Measurements from ENCODE around the gene AHRR. TPM values are rescaled to one million over a fixed set of nuclear protein-coding genes. Genes with fewer than 3 reads are reported as not detected.
A peak's percentile ranks its signal among the peaks of the same experiment; 100 is the strongest.

AHRR gene
- total RNA-seq, 2 experiments from 2014 or later = 35.7 to 41.6 TPM

GRCh38 chr5:451587-452458 is 130.3 kb downstream of the AHRR start:
- DNase-seq (no peak), ATAC-seq (ENCODE audit: low read depth) (no peak)
- Mint-ChIP-seq H3K9me3 (peaks cover 13% of the 10 kb centered on the region), H3K4me1 (peaks cover 35% of the 10 kb centered on the region), H3K4me3 (no peak overlapping the region), H3K36me3 (peaks cover 65% of the 10 kb centered on the region), H3K27ac (no peak overlapping the region), H3K27me3 (no peaks in the 10 kb centered on the region)
- POLR2A ChIA-PET = interaction anchor here (0.6 kb wide), 1 partner anchor 99 kb away, joined by 3 read pairs; no protein-coding TSS in a partner anchor

GRCh38 chr5:452978-453710 is 131.6 kb downstream of the AHRR start:
- H3K4me1 Mint-ChIP-seq = peaks cover 35% of the 10 kb centered on the region
- POLR2A ChIA-PET = no interaction called here
- H3K27me3 Mint-ChIP-seq = no peaks in the 10 kb centered on the region
- ATAC-seq (ENCODE audit: low read depth) (peak; percentile 17), DNase-seq (peak; percentile 34)
- H3K4me3 Mint-ChIP-seq = peak overlapping the region; percentile 26
- H3K9me3 Mint-ChIP-seq = peaks cover 13% of the 10 kb centered on the region
- peaks cover 67% of the 10 kb centered on the region for H3K36me3 Mint-ChIP-seq
- H3K27ac Mint-ChIP-seq = peak overlapping the region; percentile 60

GRCh38 chr5:453725-454481 is 132.4 kb downstream of the AHRR start:
- Mint-ChIP-seq H3K4me1 (peaks cover 41% of the 10 kb centered on the region), H3K27me3 (no peaks in the 10 kb centered on the region), H3K36me3 (peaks cover 67% of the 10 kb centered on the region), H3K4me3 (peak overlapping the region; percentile 23), H3K9me3 (peaks cover 13% of the 10 kb centered on the region), H3K27ac (peak overlapping the region; percentile 60)
- DNase-seq (peak; percentile 45), ATAC-seq (ENCODE audit: low read depth) (peak; percentile 68)
- POLR2A ChIA-PET = no interaction called here

- peaks cover 46% of the 10 kb centered on the region for H3K4me1 Mint-ChIP-seq
- peak; percentile 17 for DNase-seq
- ATAC-seq (ENCODE audit: low read depth) = no peak
- H3K36me3 Mint-ChIP-seq = peaks cover 63% of the 10 kb centered on the region
- POLR2A ChIA-PET = no interaction called here
- H3K27ac Mint-ChIP-seq = no peak overlapping the region
- H3K27me3 Mint-ChIP-seq = no peaks in the 10 kb centered on the region
- no peak overlapping the region for H3K4me3 Mint-ChIP-seq
- peaks cover 13% of the 10 kb centered on the region for H3K9me3 Mint-ChIP-seq
Observed at GRCh38 chr5:454936-455335, 133.4 kb downstream of the AHRR start.

- Mint-ChIP-seq H3K4me1 (peaks cover 43% of the 10 kb centered on the region), H3K4me3 (no peak overlapping the region), H3K36me3 (peaks cover 63% of the 10 kb centered on the region), H3K9me3 (peaks cover 9% of the 10 kb centered on the region), H3K27ac (no peak overlapping the region), H3K27me3 (no peaks in the 10 kb centered on the region)
- DNase-seq (no peak), ATAC-seq (ENCODE audit: low read depth) (no peak)
- POLR2A ChIA-PET = no interaction called here
Observed at GRCh38 chr5:455806-456205, 134.3 kb downstream of the AHRR start.

- no peak overlapping the region for H3K4me3 Mint-ChIP-seq
- DNase-seq = peak; percentile 22
- no peaks in the 10 kb centered on the region for H3K27me3 Mint-ChIP-seq
- peaks cover 44% of the 10 kb centered on the region for H3K4me1 Mint-ChIP-seq
- no peak for ATAC-seq (ENCODE audit: low read depth)
- peaks cover 57% of the 10 kb centered on the region for H3K36me3 Mint-ChIP-seq
- no peak overlapping the region for H3K27ac Mint-ChIP-seq
- H3K9me3 Mint-ChIP-seq = peaks cover 6% of the 10 kb centered on the region
- POLR2A ChIA-PET = no interaction called here
Observed at GRCh38 chr5:456351-457194, 135.1 kb downstream of the AHRR start.

- POLR2A ChIA-PET = no interaction called here
- Mint-ChIP-seq H3K27ac (no peak overlapping the region), H3K4me1 (peaks cover 41% of the 10 kb centered on the region), H3K36me3 (peaks cover 57% of the 10 kb centered on the region), H3K4me3 (no peak overlapping the region), H3K9me3 (peaks cover under 1% of the 10 kb centered on the region), H3K27me3 (no peaks in the 10 kb centered on the region)
- DNase-seq (peak; percentile 29), ATAC-seq (ENCODE audit: low read depth) (no peak)
Observed at GRCh38 chr5:457195-457961, 135.9 kb downstream of the AHRR start.

- POLR2A ChIA-PET = interaction anchor here (1.0 kb wide), 1 partner anchor 14 kb away, joined by 3 read pairs; no protein-coding TSS in a partner anchor
- H3K4me3 Mint-ChIP-seq = peak overlapping the region; percentile 9
- H3K36me3 Mint-ChIP-seq = peaks cover 46% of the 10 kb centered on the region
- peak overlapping the region; percentile 42 for H3K27ac Mint-ChIP-seq
- ATAC-seq (ENCODE audit: low read depth) = peak; percentile 31
- no peaks in the 10 kb centered on the region for H3K9me3 Mint-ChIP-seq
- DNase-seq = peak; percentile 38
- peaks cover 33% of the 10 kb centered on the region for H3K4me1 Mint-ChIP-seq
- H3K27me3 Mint-ChIP-seq = no peaks in the 10 kb centered on the region
Observed at GRCh38 chr5:458547-459353, 137.2 kb downstream of the AHRR start.

GRCh38 chr5:459562-460272 is 138.2 kb downstream of the AHRR start:
- POLR2A ChIA-PET = no interaction called here
- no peak overlapping the region for H3K4me3 Mint-ChIP-seq

GRCh38 chr5:460273-460625 is 138.7 kb downstream of the AHRR start:
- Mint-ChIP-seq H3K4me1 (peaks cover 31% of the 10 kb centered on the region), H3K36me3 (peaks cover 41% of the 10 kb centered on the region), H3K27ac (peak overlapping the region; percentile 7), H3K4me3 (no peak overlapping the region), H3K9me3 (no peaks in the 10 kb centered on the region), H3K27me3 (no peaks in the 10 kb centered on the region)
- DNase-seq = peak; percentile 18
- ATAC-seq (ENCODE audit: low read depth) = no peak
- POLR2A ChIA-PET = no interaction called here

More at GRCh38 chr5:459562-460272, 138.2 kb downstream of the AHRR start:
- ATAC-seq (ENCODE audit: low read depth) = no peak
- peak overlapping the region; percentile 7 for H3K27ac Mint-ChIP-seq
- H3K4me1 Mint-ChIP-seq = peaks cover 33% of the 10 kb centered on the region
- H3K27me3 Mint-ChIP-seq = no peaks in the 10 kb centered on the region
- H3K36me3 Mint-ChIP-seq = peaks cover 46% of the 10 kb centered on the region
- H3K9me3 Mint-ChIP-seq = no peaks in the 10 kb centered on the region
- peak; percentile 23 for DNase-seq

GRCh38 chr5:462051-462481 is 140.6 kb downstream of the AHRR start:
- POLR2A ChIA-PET = no interaction called here
- peak; percentile 23 for DNase-seq
- H3K36me3 Mint-ChIP-seq = peaks cover 41% of the 10 kb centered on the region
- no peaks in the 10 kb centered on the region for H3K27me3 Mint-ChIP-seq
- no peak overlapping the region for H3K4me3 Mint-ChIP-seq
- H3K27ac Mint-ChIP-seq = no peak overlapping the region
- peaks cover 32% of the 10 kb centered on the region for H3K4me1 Mint-ChIP-seq
- H3K9me3 Mint-ChIP-seq = no peaks in the 10 kb centered on the region
- ATAC-seq (ENCODE audit: low read depth) = no peak

Data from activated naive CD8-positive, alpha-beta T cell treated with anti-CD3 and anti-CD28 coated beads, Interleukin-2, amount 10 ng/mL, durations not matched to agents 7 days and 5 days (primary cell).